Psoas muscle (tissue), 8 donors: Measurements from ENCODE around the gene MBNL1. TPM values are rescaled to one million over a fixed set of nuclear protein-coding genes. Genes with fewer than 3 reads are reported as not detected.
A peak's percentile ranks its signal among the peaks of the same experiment; 100 is the strongest.

ENCODE experiments used
- ATAC-seq, 4 donors: fragments of 200-7000 bp; cut with Tn5 transposase; one replicate each; pipeline ENCODE4 v1.9.1; 2020; ENCODE audit warnings: moderate library complexity in 3 of 4, mild to moderate bottlenecking in 2 of 4
- DNase-seq, 2 donors: peaks; one replicate each; pipeline ENCODE4 v3.0.0-alpha.2; 2020
- H3K27ac ChIP-seq: fragments of 200-600 bp; one replicate; pipeline ENCODE4 v1.8.0; 2022
- H3K27me3 ChIP-seq, 3 donors: fragments of 200-600 bp in 1 of 3; one replicate each; pipeline versions ENCODE4 v1.6.1 to v1.8.0; 2013 to 2022; ENCODE audit warnings: low read length in 2 of 3, mild to moderate bottlenecking in 2 of 3, moderate library complexity in 1 of 3; ENCODE audit not compliant: insufficient read depth in 3 of 3
- H3K36me3 ChIP-seq, 2 donors: fragments of 200-600 bp in 1 of 2; one replicate each; pipeline versions ENCODE4 v1.6.1 to v1.8.0; 2013 to 2022; ENCODE audit warnings: low read depth in 1 of 2, mild to moderate bottlenecking in 1 of 2, moderate library complexity in 1 of 2; ENCODE audit not compliant: insufficient read depth in 1 of 2
- H3K4me1 ChIP-seq: fragments of 200-600 bp; one replicate; pipeline ENCODE4 v1.8.0; 2022
- H3K4me3 ChIP-seq: fragments of 200-600 bp; one replicate; pipeline ENCODE4 v1.8.0; 2022; ENCODE audit warnings: mild to moderate bottlenecking
- H3K9me3 ChIP-seq: fragments of 200-600 bp; one replicate; pipeline ENCODE4 v1.8.0; 2022
- WGBS, 3 donors: extraction: QIAGEN DNeasy Blood & Tissue Kit; methylation state at CpG; one replicate each; pipeline versions ENCODE4 v1.1.6 to v1.1.7; 2013; 5-methylcytosine and 5-hydroxymethylcytosine counted together
- intact Hi-C, 2 donors: fragments of 100-400 bp; cut with DNase I; formaldehyde crosslinking; loops; one replicate each; pipeline versions ENCODE4 v1.11.0 to v1.14.2; 2022
- polyA plus RNA-seq, 3 donors: library from polyadenylated mRNA; stranded (reverse); fragments of 200-250 nt; gene quantifications; one replicate each; pipeline ENCODE4 v1.2.3, GENCODE V29; 2013
- total RNA-seq, 4 donors: library from RNA; stranded (reverse); fragmentation: NEBNext Ultra II Directional in 2 of 4; extraction: Animal tissue kit (Norgen Biotek cat#: 25700) in 2 of 4; gene quantifications; one replicate each; pipeline versions ENCODE4 v1.2.1 to v1.2.4, GENCODE V29; 2021 to 2023
- TF ChIP-seq, protein P1 (sequence below): fragments of 200-600 bp; IDR thresholded peaks from one replicate; pipeline ENCODE4 v1.8.0; 2022; ENCODE audit warnings: antibody characterized with exemption
- donor health status: healthy with polysubstance abuse.
- donor health status: DM: no; HTN: no; CAD: no; lungs with moderate emphysema.
- donor health status: Bipolar disorder and iron deficiency.
- donor health status: healthy.
- donor health status: DM: yes; HTN: yes; CAD: no.
- donor health status: DM: no; HTN: no; CAD: no.
- donor health status: DM: no; HTN: no; CAD: no.
- donor health status: DM: yes; HTN: yes; CAD: no.

The MBNL1 gene
- total and polyA plus RNA-seq, 7 donors, result 27.4 to 281 (median 179) TPM

DNA sequence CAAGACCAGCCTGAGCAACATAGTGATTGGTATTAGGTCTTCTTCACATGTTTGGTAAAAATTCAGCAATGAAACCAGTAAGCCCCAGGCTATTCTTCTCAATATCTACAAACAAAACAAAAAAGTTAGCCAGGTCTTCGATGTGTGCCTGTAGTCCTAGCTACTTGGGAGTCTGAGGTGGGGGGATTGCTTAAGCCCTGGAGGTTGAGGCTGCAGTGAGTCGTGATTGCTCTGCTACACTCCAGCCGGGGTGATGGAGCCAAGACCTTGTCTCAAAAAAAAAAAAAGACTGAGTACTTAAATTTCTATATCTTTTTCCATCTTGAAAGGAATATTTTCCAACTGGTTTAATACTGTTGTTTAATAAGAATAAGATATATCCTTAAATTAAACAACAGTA, 106.8 kb downstream of the MBNL1 start:
- H3K27ac ChIP-seq, result peak overlapping the region; percentile 82
- WGBS, 3 donors, result 50 to 82% (median 59%) methylated on average over 3 of the region's 3 CpGs
- intact Hi-C loops, result no loop called here

DNA sequence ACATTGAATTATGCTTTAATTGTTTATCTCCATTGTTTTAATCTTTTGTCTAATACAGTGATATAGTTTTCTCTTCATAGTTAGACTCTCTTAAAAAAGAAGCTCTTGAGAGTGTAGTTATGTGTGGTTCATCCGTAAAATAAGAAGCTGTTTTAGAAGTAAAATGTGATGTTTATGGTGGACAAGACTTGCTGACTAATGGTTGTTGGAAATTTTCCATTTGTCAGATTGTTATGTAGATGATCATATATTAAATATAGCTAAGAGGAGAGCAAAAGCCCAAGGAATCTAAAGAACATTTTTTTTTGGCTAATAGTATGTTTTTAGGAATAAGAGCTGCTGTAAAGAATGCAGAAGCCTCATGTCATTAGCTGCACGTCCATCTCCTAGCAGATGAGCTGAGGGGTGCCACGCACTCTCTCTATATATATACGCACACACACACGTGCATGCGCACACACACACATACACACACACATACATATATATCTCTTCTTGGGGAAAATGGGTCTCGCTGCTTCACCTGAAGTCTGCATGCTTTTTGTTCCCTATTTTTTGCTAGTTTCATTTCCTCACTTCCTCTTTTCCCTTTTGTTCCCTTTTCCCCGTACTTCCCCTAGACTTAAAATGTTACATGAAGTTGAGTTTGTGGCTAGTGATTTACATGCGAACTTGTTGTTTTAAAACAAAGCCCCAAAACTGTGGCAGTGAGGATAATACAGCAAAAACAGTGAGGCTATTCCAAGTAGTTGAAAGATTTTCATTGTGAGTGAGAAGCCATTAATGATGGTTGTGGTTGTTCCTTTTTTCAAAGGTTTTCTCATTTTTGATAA, 107.8 kb downstream of the MBNL1 start:
- peak overlapping the region; percentile 35 for H3K4me3 ChIP-seq
- peaks cover 0 to 7% of the 10 kb centered on the region in 2 donors for H3K36me3 ChIP-seq
- H3K9me3 ChIP-seq, result no peaks in the 10 kb centered on the region
- no peak for DNase-seq
- H3K27ac ChIP-seq, result peak overlapping the region; percentile 82
- peaks cover 88% of the 10 kb centered on the region for H3K4me1 ChIP-seq
- TF ChIP-seq, protein P1, sequence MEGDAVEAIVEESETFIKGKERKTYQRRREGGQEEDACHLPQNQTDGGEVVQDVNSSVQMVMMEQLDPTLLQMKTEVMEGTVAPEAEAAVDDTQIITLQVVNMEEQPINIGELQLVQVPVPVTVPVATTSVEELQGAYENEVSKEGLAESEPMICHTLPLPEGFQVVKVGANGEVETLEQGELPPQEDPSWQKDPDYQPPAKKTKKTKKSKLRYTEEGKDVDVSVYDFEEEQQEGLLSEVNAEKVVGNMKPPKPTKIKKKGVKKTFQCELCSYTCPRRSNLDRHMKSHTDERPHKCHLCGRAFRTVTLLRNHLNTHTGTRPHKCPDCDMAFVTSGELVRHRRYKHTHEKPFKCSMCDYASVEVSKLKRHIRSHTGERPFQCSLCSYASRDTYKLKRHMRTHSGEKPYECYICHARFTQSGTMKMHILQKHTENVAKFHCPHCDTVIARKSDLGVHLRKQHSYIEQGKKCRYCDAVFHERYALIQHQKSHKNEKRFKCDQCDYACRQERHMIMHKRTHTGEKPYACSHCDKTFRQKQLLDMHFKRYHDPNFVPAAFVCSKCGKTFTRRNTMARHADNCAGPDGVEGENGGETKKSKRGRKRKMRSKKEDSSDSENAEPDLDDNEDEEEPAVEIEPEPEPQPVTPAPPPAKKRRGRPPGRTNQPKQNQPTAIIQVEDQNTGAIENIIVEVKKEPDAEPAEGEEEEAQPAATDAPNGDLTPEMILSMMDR, result no peak
- WGBS, 3 donors, result 63 to 67% (median 64%) methylated on average over 9 of the region's 9 CpGs
- H3K27me3 ChIP-seq, result no peaks in the 10 kb centered on the region
- intact Hi-C loops, result no loop called here
- peak in 2 of 4 donors; percentile 35 for ATAC-seq

More for the DNA sequence above, 106.8 kb downstream of the MBNL1 start:
- H3K27me3 ChIP-seq, result no peaks in the 10 kb centered on the region
- TF ChIP-seq, protein P1, result no peak
- no peak for DNase-seq
- ATAC-seq, result peak in 1 of 4 donors; percentile 30
- H3K9me3 ChIP-seq, result no peaks in the 10 kb centered on the region
- H3K4me3 ChIP-seq, result peak overlapping the region; percentile 35
- peaks cover 0 to 7% of the 10 kb centered on the region in 2 donors for H3K36me3 ChIP-seq
- peaks cover 87% of the 10 kb centered on the region for H3K4me1 ChIP-seq

- H3K27me3 ChIP-seq, result no peaks in the 10 kb centered on the region
- H3K36me3 ChIP-seq, result peaks cover 0 to 7% of the 10 kb centered on the region in 2 donors
- peak overlapping the region; percentile 35 for H3K4me3 ChIP-seq
- TF ChIP-seq, protein P1, result no peak
- peak overlapping the region; percentile 82 for H3K27ac ChIP-seq
- DNase-seq (no peak), ATAC-seq (no peak)
- WGBS, 3 donors, result 81 to 91% (median 89%) methylated on average over 4 of the region's 4 CpGs
- peaks cover 82% of the 10 kb centered on the region for H3K4me1 ChIP-seq
- H3K9me3 ChIP-seq, result no peaks in the 10 kb centered on the region
- intact Hi-C loops, result no loop called here
Measured at GRCh38 chr3:152377184-152377570, 108.4 kb downstream of the MBNL1 start.

GRCh38 chr3:152379415-152380042, 110.8 kb downstream of the MBNL1 start:
- H3K4me1 ChIP-seq, result peaks cover 78% of the 10 kb centered on the region
- H3K4me3 ChIP-seq, result peak overlapping the region; percentile 61
- peaks cover 0 to 7% of the 10 kb centered on the region in 2 donors for H3K36me3 ChIP-seq
- no peaks in the 10 kb centered on the region for H3K27me3 ChIP-seq
- ATAC-seq (no peak), DNase-seq (no peak)
- H3K9me3 ChIP-seq, result no peaks in the 10 kb centered on the region
- 42 to 77% (median 46%) methylated on average over 4 of the region's 4 CpGs for WGBS, 3 donors
- intact Hi-C loops, result loop anchor here in 1 of 2 donors (5.0 kb wide), 1 partner anchor 112 kb away; the partner anchor contains the start of gene MBNL1
- peak overlapping the region; percentile 82 for H3K27ac ChIP-seq
- TF ChIP-seq, protein P1, result no peak
